Adipose tissue (tissue), 3 donors: ENCODE measurements around the gene C19orf18. TPM values are rescaled to one million over a fixed set of nuclear protein-coding genes. Genes with fewer than 3 reads are reported as not detected.
"Not testable (repeated sequence)": the region's sequence is repeated elsewhere in the genome, so short reads cannot be mapped to it uniquely, and the experiment has no call there.

Source experiments
- H3K27ac ChIP-seq: one replicate; pipeline ENCODE4 v1.5.1; 2013; ENCODE audit warnings: low read depth, low read length
- WGBS, 3 donors: extraction: QIAGEN DNeasy Blood & Tissue Kit; methylation state at CpG; one replicate each; pipeline ENCODE4 v1.1.7; 2013; 5-methylcytosine and 5-hydroxymethylcytosine counted together
- polyA plus RNA-seq, 3 donors: library from polyadenylated mRNA; stranded (reverse); fragments of 200-250 nt; gene quantifications; one replicate each; pipeline ENCODE4 v1.2.3, GENCODE V29; 2013
- donor health status: healthy with polysubstance abuse.
- donor health status: Bipolar disorder and iron deficiency.
- donor health status: healthy.

C19orf18 gene
- polyA plus RNA-seq, 3 donors, result 0.23 to 2.2 (median 0.56) TPM

DNA sequence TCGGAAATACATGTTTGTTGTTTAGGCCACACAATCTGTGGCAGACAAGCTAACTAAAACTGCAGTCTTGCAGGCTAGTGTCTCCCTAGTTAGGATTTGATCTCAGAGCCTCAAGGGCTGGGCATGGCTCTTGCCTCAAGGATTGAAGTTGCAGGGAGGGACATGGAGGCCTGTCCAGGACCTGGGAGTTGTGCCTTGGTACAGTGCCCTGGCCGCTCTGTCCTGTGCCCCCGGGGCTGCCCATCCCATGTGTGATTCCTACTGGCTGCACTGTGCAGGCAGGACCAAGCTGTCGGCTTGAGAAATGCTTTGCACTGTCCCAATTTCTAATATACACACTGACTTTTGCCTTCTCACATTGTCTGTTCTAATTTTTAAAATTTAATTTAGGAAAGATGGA is 19.3 kb downstream of the C19orf18 start:
- no peak overlapping the region for H3K27ac ChIP-seq
- 78 to 93% (median 87%) methylated on average over 4 of the region's 4 CpGs for WGBS, 3 donors

DNA sequence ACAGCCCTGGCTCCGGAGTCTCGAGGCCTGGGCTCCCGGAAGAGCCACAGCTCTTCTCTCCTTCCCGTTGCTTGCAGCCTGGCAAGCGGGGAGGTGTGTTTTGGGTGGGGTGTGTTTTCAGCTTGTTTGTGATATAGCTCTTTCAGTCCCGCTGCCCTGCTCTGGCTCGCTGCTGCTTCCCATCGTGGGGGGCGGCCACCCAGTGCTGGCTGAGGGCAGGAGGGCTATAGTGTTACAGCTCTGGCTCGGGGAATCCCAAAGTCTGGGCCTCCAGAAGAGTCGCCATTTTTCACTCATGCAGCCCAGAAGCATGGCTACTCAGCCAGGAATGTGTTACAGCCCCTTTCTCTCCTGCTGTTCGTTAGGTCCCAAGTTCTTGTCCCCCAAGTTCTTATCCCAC is 24.6 kb downstream of the C19orf18 start:
- H3K27ac ChIP-seq, result no peak overlapping the region
- WGBS, 3 donors, result 88 to 92% (median 92%) methylated on average over 12 of the region's 12 CpGs

DNA sequence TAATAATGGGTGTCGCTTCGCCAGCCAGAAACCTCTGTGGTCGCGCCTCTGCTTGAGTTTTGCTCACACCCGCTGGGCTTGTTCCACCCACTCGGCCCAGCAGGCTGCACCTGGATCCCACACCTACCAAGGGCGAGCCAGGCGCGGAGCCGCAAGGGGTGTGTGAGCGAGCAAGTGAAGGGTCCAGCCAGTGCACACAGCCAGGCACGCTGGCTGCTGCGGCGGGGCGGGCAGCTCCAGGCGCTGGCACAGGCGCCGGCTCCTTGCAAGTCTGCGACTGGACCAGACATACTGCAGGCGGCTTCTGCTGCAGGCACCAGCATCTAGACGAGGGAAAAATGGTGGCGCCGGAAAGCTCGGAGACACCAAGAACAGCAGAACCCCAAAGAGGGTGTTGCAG is 25.0 kb downstream of the C19orf18 start:
- WGBS, 3 donors, result 91 to 95% (median 95%) methylated on average over 24 of the region's 24 CpGs
- H3K27ac ChIP-seq, result no peak overlapping the region

- peak within 1 kb of the TSS; percentile 69 for H3K27ac ChIP-seq
- 6 to 7% (median 7%) methylated on average over 49 to 54 of the region's 54 CpGs for WGBS, 3 donors
Measured at GRCh38 chr19:57947419-57948134, 26.8 kb downstream of the C19orf18 start, which contains the start of gene ZNF256. Gene ZNF256, minus strand, starts transcription at chr19:57947706. Its CDS starts 232 bp downstream, at chr19:57947474.

GRCh38 chr19:57947088-57947418 is 27.3 kb downstream of the C19orf18 start:
- peak overlapping the region; percentile 69 for H3K27ac ChIP-seq
- 0 to 2% (median 0%) methylated on average over 12 to 18 of the region's 18 CpGs for WGBS, 3 donors

DNA sequence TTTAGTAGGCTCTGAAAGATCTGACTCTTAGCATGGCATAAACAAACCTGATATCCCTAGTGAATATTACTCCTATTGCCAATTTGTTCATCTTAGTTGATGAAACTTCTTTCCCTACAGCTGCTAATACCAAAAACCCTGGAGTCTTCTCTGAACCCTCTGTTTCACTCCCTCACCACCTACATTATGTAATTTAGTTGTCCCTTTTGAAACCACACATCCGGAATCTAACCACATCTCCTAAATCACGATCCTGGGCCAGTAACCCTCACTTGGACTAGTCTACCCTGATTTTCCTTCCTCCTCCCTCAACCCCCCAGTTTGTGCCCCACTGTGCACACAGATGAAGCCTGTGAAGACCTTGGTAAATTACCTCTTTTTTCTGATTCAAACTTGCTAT is 28.0 kb downstream of the C19orf18 start:
- WGBS, 3 donors, result 49 to 69% (median 52%) methylated on average over 2 of the region's 2 CpGs
- H3K27ac ChIP-seq, result no peak overlapping the region

- 96 to 99% (median 99%) methylated on average over 3 of the region's 3 CpGs for whole genome bisulfite sequencing, 3 donors
- H3K27ac ChIP-seq, result no peak overlapping the region
Measured at GRCh38 chr19:57941593-57941992, 32.7 kb downstream of the C19orf18 start.

DNA sequence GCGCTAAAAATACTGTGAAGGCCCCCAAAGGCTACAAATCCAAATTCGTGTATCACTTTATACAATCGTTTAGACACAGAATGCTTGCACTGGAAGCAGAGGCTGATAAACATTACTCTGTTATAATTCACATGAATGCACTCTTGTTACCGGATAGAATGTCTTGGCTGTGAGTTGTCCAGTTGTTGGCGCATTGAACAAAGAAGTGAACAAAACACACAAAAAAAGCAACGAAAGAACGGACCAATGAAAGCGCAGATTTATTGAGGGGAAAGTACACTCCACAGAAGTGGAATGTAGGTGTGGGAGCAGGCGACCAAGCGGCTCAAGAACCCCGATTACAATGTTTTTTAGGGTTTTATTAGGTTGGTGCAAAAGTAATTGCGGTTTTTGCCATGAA is 38.6 kb downstream of the C19orf18 start:
- 84 to 90% (median 90%) methylated on average over 12 of the region's 12 CpGs for WGBS, 3 donors

GRCh38 chr19:57934820-57935665 is 39.3 kb downstream of the C19orf18 start, which contains the start of gene ZNF418:
Gene ZNF418, minus strand, starts transcription at chr19:57935402. Its CDS starts 1,580 bp downstream, at chr19:57933822.
- WGBS, 3 donors, result 1 to 4% (median 4%) methylated on average over 54 of the region's 54 CpGs
- H3K27ac ChIP-seq, result no peak within 1 kb of the TSS

More for the DNA sequence above, 38.6 kb downstream of the C19orf18 start:
- H3K27ac ChIP-seq, result no peak overlapping the region

GRCh38 chr19:57927587-57927986 is 46.7 kb downstream of the C19orf18 start:
- H3K27ac ChIP-seq, result no peak overlapping the region
- 96 to 99% (median 97%) methylated on average over 4 of the region's 4 CpGs for WGBS, 3 donors

GRCh38 chr19:57916168-57916995 is 58.0 kb downstream of the C19orf18 start, which contains the start of gene ZNF417:
Gene ZNF417, minus strand, starts transcription at chr19:57916592. Its CDS starts 181 bp downstream, at chr19:57916411.
- not testable (repeated sequence) for H3K27ac ChIP-seq
- WGBS, 3 donors, result 0% methylated on average over 41 to 51 of the region's 51 CpGs

DNA sequence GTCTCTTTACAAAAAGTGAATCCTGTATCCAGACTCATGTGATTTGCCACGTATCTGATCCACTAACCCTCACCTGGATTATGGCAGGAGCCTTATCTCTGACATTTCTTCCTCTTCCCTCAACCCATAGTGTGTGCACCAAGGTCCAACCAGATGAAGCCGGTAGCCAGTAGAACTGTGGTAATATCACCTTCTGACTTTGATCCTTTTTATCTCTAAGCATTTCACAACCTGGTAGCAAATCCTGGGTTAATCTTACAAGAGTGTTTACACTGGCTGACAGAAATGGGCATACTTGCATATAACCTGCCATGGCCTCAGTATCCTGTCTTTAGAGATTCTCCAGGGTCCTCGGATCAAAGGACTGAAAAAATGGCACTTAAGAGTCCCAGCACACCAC is 59.8 kb downstream of the C19orf18 start:
- no peak overlapping the region for H3K27ac ChIP-seq
- 67 to 93% (median 92%) methylated on average over 3 of the region's 3 CpGs for WGBS, 3 donors

Other genes starting within 250 kb of the C19orf18 start
- gene ZNF671, start 246.9 kb downstream of the C19orf18 start, polyA plus RNA-seq, result 1 to 10 TPM; 1.5 to 3.4 (median 2.5) TPM
- gene ZNF776, start 227.7 kb downstream of the C19orf18 start, polyA plus RNA-seq, result 1 to 10 TPM; 2.2 to 4.4 (median 2.8) TPM
- 1 to 10 TPM; 3.3 to 6.1 (median 3.8) TPM for gene ZNF586, start 204.9 kb downstream of the C19orf18 start, polyA plus RNA-seq
- gene ZNF552, start 159.6 kb downstream of the C19orf18 start, polyA plus RNA-seq, result 1 to 10 TPM; 2.2 to 3.4 (median 3.0) TPM
- gene ZNF587B, start 144.2 kb downstream of the C19orf18 start, polyA plus RNA-seq, result 1 to 10 TPM; 2.5 to 5.2 (median 5.1) TPM
- 1 to 10 TPM; 5.1 to 6.5 (median 6.5) TPM for gene ZNF587, start 124.7 kb downstream of the C19orf18 start, polyA plus RNA-seq
- 1 to 10 TPM; 2.7 to 4.1 (median 4.0) TPM for gene ZNF814, start 85.5 kb downstream of the C19orf18 start, polyA plus RNA-seq
- gene ZNF417, start 57.9 kb downstream of the C19orf18 start, polyA plus RNA-seq, result 1 to 10 TPM; 2.2 to 2.6 (median 2.5) TPM
- gene ZNF418, start 39.1 kb downstream of the C19orf18 start, polyA plus RNA-seq, result 1 to 10 TPM in 1 of 3 donors, under 1 TPM in 2; 0.79 to 2.2 (median 0.94) TPM
- 1 to 10 TPM; 1.1 to 2.5 (median 1.5) TPM for gene ZNF256, start 26.8 kb downstream of the C19orf18 start, polyA plus RNA-seq
- gene ZNF606, start 28.3 kb upstream of the C19orf18 start, polyA plus RNA-seq, result 1 to 10 TPM; 3.9 to 6.0 (median 4.8) TPM
- under 1 TPM in 2 of 3 donors, not detected in 1; 0.11 to 0.28 TPM for gene ZSCAN1, start 59.5 kb upstream of the C19orf18 start, polyA plus RNA-seq
- gene ZNF135, start 84.7 kb upstream of the C19orf18 start, polyA plus RNA-seq, result 1 to 10 TPM; 2.5 to 3.4 (median 3.1) TPM
- 10 to 100 TPM; 25.7 to 32.7 (median 32.0) TPM for gene ZSCAN18, start 123.7 kb upstream of the C19orf18 start, polyA plus RNA-seq
- 1 to 10 TPM; 2.3 to 5.8 (median 3.0) TPM for gene ZNF329, start 176.3 kb upstream of the C19orf18 start, polyA plus RNA-seq
- gene ZNF274, start 208.5 kb upstream of the C19orf18 start, polyA plus RNA-seq, result 10 to 100 TPM in 2 of 3 donors, 1 to 10 TPM in 1; 9.5 to 12.4 (median 11.0) TPM